ENCODE results near the gene TUT7.

- no peak for TF ChIP-seq CTCF (IDR thresholded peaks at IDR 0.05)
- TF ChIP-seq POLR2A (IDR thresholded peaks at IDR 0.05): no peak
- TF ChIP-seq POLR2AphosphoS5 (IDR thresholded peaks at IDR 0.05): no peak
Measured at GRCh38 chr9:86303316-86303975, 50.8 kb downstream of the TUT7 start.
